IPS DF 6.9 (cell line): ENCODE results near the gene MROH9.

ENCODE experiments used
- DNase-seq: peaks from one replicate; pipeline ENCODE4 v3.0.0-alpha.2; 2013; ENCODE audit warnings: low read depth, low spot score
- H3K27ac ChIP-seq: one replicate; pipeline ENCODE4 v1.5.1; 2013; ENCODE audit warnings: low read length, control low read depth
- H3K27me3 ChIP-seq: 2 replicates; pipeline ENCODE4 v1.6.1; 2013; ENCODE audit warnings: mild to moderate bottlenecking, low read length; ENCODE audit not compliant: control insufficient read depth, insufficient read depth
- H3K36me3 ChIP-seq: 2 replicates; pipeline ENCODE4 v1.6.1; 2013; ENCODE audit warnings: low read length; ENCODE audit not compliant: control insufficient read depth, insufficient read depth
- H3K4me1 ChIP-seq: 2 replicates; pipeline ENCODE4 v1.6.1; 2013; ENCODE audit warnings: low read length; ENCODE audit not compliant: control insufficient read depth, insufficient read depth
- H3K4me3 ChIP-seq: 2 replicates; pipeline ENCODE4 v1.5.1; 2013; ENCODE audit warnings: mild to moderate bottlenecking, low read length
- H3K9me3 ChIP-seq: 2 replicates; pipeline ENCODE4 v1.6.1; 2013; ENCODE audit warnings: low read length, inconsistent platforms; ENCODE audit not compliant: control insufficient read depth, insufficient read depth
- WGBS: extraction: QIAGEN DNeasy Blood & Tissue Kit; methylation state at CpG from one replicate; pipeline ENCODE4 v1.1.7; 2013; ENCODE audit warnings: mixed read lengths, missing lambda C conversion rate; ENCODE audit not compliant: insufficient read length, insufficient coverage; 5-methylcytosine and 5-hydroxymethylcytosine counted together

MROH9 gene

GRCh38 chr1:171017426-171017825 lies 82.1 kb downstream of the MROH9 start:
- Histone ChIP-seq H3K27me3 (no peaks in the 10 kb centered on the region), H3K9me3 (no peaks in the 10 kb centered on the region), H3K4me3 (no peak overlapping the region), H3K36me3 (no peaks in the 10 kb centered on the region), H3K4me1 (peaks cover 4% of the 10 kb centered on the region; the same call in 1 of the 2 replicates), H3K27ac (no peak overlapping the region)
- DNase-seq: no peak
- no CpG with 5 or more reads among the region's 2 CpGs for WGBS

GRCh38 chr1:171019971-171020370 lies 84.6 kb downstream of the MROH9 start:
- H3K4me1 ChIP-seq: peaks cover 4% of the 10 kb centered on the region; the same call in 1 of the 2 replicates
- no peaks in the 10 kb centered on the region for H3K9me3 ChIP-seq
- H3K27ac ChIP-seq: no peak overlapping the region
- DNase-seq: no peak
- no peaks in the 10 kb centered on the region for H3K27me3 ChIP-seq
- no peaks in the 10 kb centered on the region for H3K36me3 ChIP-seq
- no CpG with 5 or more reads among the region's 4 CpGs for WGBS
- no peak overlapping the region for H3K4me3 ChIP-seq

- H3K36me3 ChIP-seq: no peaks in the 10 kb centered on the region
- whole genome bisulfite sequencing: no CpG with 5 or more reads among the region's 14 CpGs
- peaks cover 5% of the 10 kb centered on the region; the same call in 1 of the 2 replicates for H3K4me1 ChIP-seq
- H3K4me3 ChIP-seq: no peak overlapping the region
- H3K27ac ChIP-seq: no peak overlapping the region
- H3K27me3 ChIP-seq: no peaks in the 10 kb centered on the region
- H3K9me3 ChIP-seq: no peaks in the 10 kb centered on the region
- peak; percentile 11 for DNase-seq
Measured at GRCh38 chr1:171032822-171033702, 97.7 kb downstream of the MROH9 start.

- Histone ChIP-seq H3K27ac (no peak overlapping the region), H3K27me3 (no peaks in the 10 kb centered on the region), H3K4me1 (peaks cover 4% of the 10 kb centered on the region; the same call in 1 of the 2 replicates), H3K4me3 (no peak overlapping the region), H3K36me3 (no peaks in the 10 kb centered on the region), H3K9me3 (no peaks in the 10 kb centered on the region)
- WGBS: no CpG with 5 or more reads among the region's 1 CpG
- DNase-seq: no peak
Measured at GRCh38 chr1:171037626-171038025, 102.3 kb downstream of the MROH9 start.

GRCh38 chr1:171038284-171038683 lies 103.0 kb downstream of the MROH9 start:
- Histone ChIP-seq H3K27ac (no peak overlapping the region), H3K9me3 (no peaks in the 10 kb centered on the region), H3K27me3 (no peaks in the 10 kb centered on the region), H3K36me3 (no peaks in the 10 kb centered on the region), H3K4me3 (no peak overlapping the region), H3K4me1 (peaks cover 1% of the 10 kb centered on the region; the same call in 1 of the 2 replicates)
- no peak for DNase-seq

- Histone ChIP-seq H3K27me3 (no peaks in the 10 kb centered on the region), H3K4me3 (no peak overlapping the region), H3K27ac (no peak overlapping the region), H3K9me3 (no peaks in the 10 kb centered on the region), H3K4me1 (no peaks in the 10 kb centered on the region; the same call in 1 of the 2 replicates), H3K36me3 (no peaks in the 10 kb centered on the region)
- no CpG with 5 or more reads among the region's 2 CpGs for WGBS
- DNase-seq: no peak
Measured at GRCh38 chr1:171048014-171048413, 112.7 kb downstream of the MROH9 start.

GRCh38 chr1:171052977-171053376 lies 117.6 kb downstream of the MROH9 start:
- no peaks in the 10 kb centered on the region for H3K36me3 ChIP-seq
- no peaks in the 10 kb centered on the region; the same call in 1 of the 2 replicates for H3K4me1 ChIP-seq
- no peak overlapping the region for H3K27ac ChIP-seq
- WGBS: no CpG with 5 or more reads among the region's 2 CpGs
- no peaks in the 10 kb centered on the region for H3K9me3 ChIP-seq
- no peak for DNase-seq
- no peaks in the 10 kb centered on the region for H3K27me3 ChIP-seq
- no peak overlapping the region for H3K4me3 ChIP-seq

- no peak overlapping the region for H3K27ac ChIP-seq
- H3K4me1 ChIP-seq: no peaks in the 10 kb centered on the region; the same call in 1 of the 2 replicates
- no peaks in the 10 kb centered on the region for H3K27me3 ChIP-seq
- no peaks in the 10 kb centered on the region for H3K36me3 ChIP-seq
- no peak overlapping the region for H3K4me3 ChIP-seq
- no peaks in the 10 kb centered on the region for H3K9me3 ChIP-seq
- WGBS: no CpG with 5 or more reads among the region's 3 CpGs
- no peak for DNase-seq
Measured at GRCh38 chr1:171055966-171056643, 120.8 kb downstream of the MROH9 start.

GRCh38 chr1:171061425-171062143 lies 126.2 kb downstream of the MROH9 start:
- no CpG with 5 or more reads among the region's 2 CpGs for WGBS
- no peak overlapping the region for H3K27ac ChIP-seq

GRCh38 chr1:171062902-171063301 lies 127.6 kb downstream of the MROH9 start:
- Histone ChIP-seq H3K27ac (no peak overlapping the region), H3K4me3 (no peak overlapping the region), H3K4me1 (no peaks in the 10 kb centered on the region), H3K36me3 (no peaks in the 10 kb centered on the region), H3K9me3 (no peaks in the 10 kb centered on the region), H3K27me3 (no peaks in the 10 kb centered on the region)
- WGBS: no CpG with 5 or more reads among the region's 4 CpGs
- DNase-seq: no peak

More at GRCh38 chr1:171061425-171062143, 126.2 kb downstream of the MROH9 start:
- Histone ChIP-seq H3K27me3 (no peaks in the 10 kb centered on the region), H3K36me3 (no peaks in the 10 kb centered on the region), H3K4me3 (no peak overlapping the region), H3K9me3 (no peaks in the 10 kb centered on the region), H3K4me1 (no peaks in the 10 kb centered on the region)
- DNase-seq: no peak
